Astrocyte (in vitro differentiated cells and primary cell): ENCODE results near the gene CCDC51. TPM values are rescaled to one million over a fixed set of nuclear protein-coding genes. Genes with fewer than 3 reads are reported as not detected.

ENCODE experiments used
- DNase-seq: peaks from one replicate; pipeline ENCODE4 v3.0.0-alpha.2; 2010; ENCODE audit warnings: low read depth
- FAIRE-seq: peaks from 2 replicates; lab custom pipeline; 2011; peaks lifted over from hg19 to GRCh38; lab: Jason Lieb, UNC
- H2AFZ ChIP-seq: 2 replicates; pipeline ENCODE4 v1.6.0; 2012; ENCODE audit warnings: low read depth, low read length, inconsistent platforms
- H3K27ac ChIP-seq: 2 replicates; pipeline ENCODE4 v1.5.1; 2011; ENCODE audit warnings: low read depth, low read length, inconsistent platforms
- H3K27me3 ChIP-seq: 2 replicates; pipeline ENCODE4 v1.6.0; 2011; ENCODE audit warnings: low read length, inconsistent platforms; ENCODE audit not compliant: insufficient read depth
- H3K36me3 ChIP-seq: 2 replicates; pipeline ENCODE4 v1.5.1; 2011; ENCODE audit warnings: low read length, inconsistent platforms; ENCODE audit not compliant: insufficient read depth
- H3K4me1 ChIP-seq: 2 replicates; pipeline ENCODE4 v1.5.1; 2011; ENCODE audit warnings: low read length, inconsistent platforms; ENCODE audit not compliant: insufficient read depth
- H3K4me2 ChIP-seq: 2 replicates; pipeline ENCODE4 v1.6.0; 2012; ENCODE audit warnings: low read length, inconsistent platforms
- H3K4me3 ChIP-seq: 2 replicates; pipeline ENCODE4 v1.5.1; 2011; ENCODE audit warnings: low read depth, mild to moderate bottlenecking, low read length, inconsistent platforms; ENCODE audit not compliant: insufficient read depth
- H3K79me2 ChIP-seq: 2 replicates; pipeline ENCODE4 v1.6.0; 2012; ENCODE audit warnings: mild to moderate bottlenecking, low read length, inconsistent platforms; ENCODE audit not compliant: insufficient read depth
- H3K9ac ChIP-seq: 2 replicates; pipeline ENCODE4 v1.6.0; 2012; ENCODE audit warnings: mild to moderate bottlenecking, low read length, inconsistent platforms
- H3K9me3 ChIP-seq: 2 replicates; pipeline ENCODE4 v1.5.1; 2012; ENCODE audit warnings: low read depth, mild to moderate bottlenecking, low read length, inconsistent platforms; ENCODE audit not compliant: insufficient read depth
- H4K20me1 ChIP-seq: 2 replicates; pipeline ENCODE4 v1.6.0; 2012; ENCODE audit warnings: low read length, inconsistent platforms; ENCODE audit not compliant: insufficient read depth
- H3K27ac Mint-ChIP-seq: one replicate; pipeline ENCODE4 v1.8.0; 2021; ENCODE audit warnings: mild to moderate bottlenecking, mixed read lengths; ENCODE audit not compliant: unreplicated experiment
- H3K27me3 Mint-ChIP-seq: one replicate; pipeline ENCODE4 v1.8.0; 2021; ENCODE audit warnings: low read depth, mixed read lengths; ENCODE audit not compliant: unreplicated experiment
- H3K36me3 Mint-ChIP-seq: one replicate; pipeline ENCODE4 v1.8.0; 2021; ENCODE audit warnings: low read depth, mixed read lengths; ENCODE audit not compliant: unreplicated experiment
- H3K4me1 Mint-ChIP-seq: one replicate; pipeline ENCODE4 v1.8.0; 2021; ENCODE audit warnings: low read depth, mixed read lengths; ENCODE audit not compliant: unreplicated experiment
- H3K4me3 Mint-ChIP-seq: one replicate; pipeline ENCODE4 v1.8.0; 2021; ENCODE audit warnings: mild to moderate bottlenecking, moderate library complexity, mixed read lengths; ENCODE audit not compliant: unreplicated experiment
- H3K9me3 Mint-ChIP-seq: one replicate; pipeline ENCODE4 v1.8.0; 2021; ENCODE audit warnings: mild to moderate bottlenecking, mixed read lengths; ENCODE audit not compliant: unreplicated experiment
- EZH2 ChIP-seq: IDR thresholded peaks from 2 replicates; pipeline ENCODE4 v1.6.1; 2012; ENCODE audit warnings: mild to moderate bottlenecking, low read length, inconsistent platforms; ENCODE audit not compliant: insufficient read depth
- total RNA-seq: library from RNA; stranded (reverse); gene quantifications from 2 replicates; pipeline ENCODE4 v1.2.1, GENCODE V29; 2021
- TF ChIP-seq, protein P1 (sequence below): IDR thresholded peaks from 2 replicates; pipeline ENCODE4 v1.5.1; 2011; ENCODE audit warnings: low read depth, mild to moderate bottlenecking, inconsistent platforms, low read length, moderate library complexity; ENCODE audit not compliant: insufficient read depth

The CCDC51 gene
- total RNA-seq, 1 donor from 2014 or later: 16.5 TPM

DNA sequence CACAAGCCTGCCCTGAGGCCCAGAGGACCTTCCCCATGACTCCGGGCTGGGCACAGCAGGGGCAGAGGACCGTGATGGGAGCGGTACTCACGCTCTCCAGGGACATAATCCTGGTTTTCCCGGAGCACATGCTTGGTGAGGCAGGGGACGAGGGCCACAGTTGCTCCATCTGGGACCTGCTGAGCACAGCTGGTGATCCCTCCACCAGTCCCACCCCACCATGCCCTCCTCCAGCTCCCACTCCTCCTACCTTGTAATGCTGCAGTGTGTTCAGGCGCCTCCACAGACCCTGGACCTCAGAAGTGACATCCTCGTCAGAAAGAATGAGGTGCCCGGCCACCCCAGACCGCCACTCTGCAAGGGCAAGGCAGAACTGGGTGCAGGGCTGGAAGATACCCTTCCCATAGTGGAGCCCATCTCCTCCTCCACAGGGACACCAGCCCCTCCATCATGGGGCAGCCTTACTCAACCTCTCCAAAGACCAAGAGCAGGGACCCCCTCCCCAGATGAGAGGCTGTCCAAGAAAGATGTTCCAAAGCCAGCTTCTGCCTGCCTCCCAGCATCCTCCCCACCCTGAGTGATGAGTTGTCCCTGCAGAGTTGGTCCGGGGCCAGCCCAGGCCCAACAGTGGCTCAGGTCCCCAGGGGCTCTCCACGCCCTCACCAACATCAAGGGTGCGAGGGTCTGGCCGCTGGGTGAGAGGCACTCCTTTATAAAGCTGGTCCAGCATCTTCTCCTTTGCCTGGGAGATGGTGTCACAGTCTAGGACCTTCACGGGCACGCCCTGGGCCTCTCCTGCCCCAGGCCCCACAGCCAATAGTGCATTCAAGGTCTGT, 29.5 kb downstream of the CCDC51 start:
- Histone ChIP-seq H3K9ac (no peak overlapping the region), H3K4me2 (no peak overlapping the region), H3K27me3 (no peaks in the 10 kb centered on the region), H3K4me1 (no peaks in the 10 kb centered on the region), H3K4me3 (no peak overlapping the region), H3K9me3 (no peaks in the 10 kb centered on the region), H3K36me3 (peaks cover 4% of the 10 kb centered on the region), H3K79me2 (no peaks in the 10 kb centered on the region), H4K20me1 (peaks cover 14% of the 10 kb centered on the region), H3K27ac (no peak overlapping the region), H2AFZ (no peak overlapping the region)
- no peaks in the 10 kb centered on the region for H3K27me3 Mint-ChIP-seq
- H3K36me3 Mint-ChIP-seq: peaks cover 33% of the 10 kb centered on the region
- TF ChIP-seq EZH2: no peak
- TF ChIP-seq, protein P1, sequence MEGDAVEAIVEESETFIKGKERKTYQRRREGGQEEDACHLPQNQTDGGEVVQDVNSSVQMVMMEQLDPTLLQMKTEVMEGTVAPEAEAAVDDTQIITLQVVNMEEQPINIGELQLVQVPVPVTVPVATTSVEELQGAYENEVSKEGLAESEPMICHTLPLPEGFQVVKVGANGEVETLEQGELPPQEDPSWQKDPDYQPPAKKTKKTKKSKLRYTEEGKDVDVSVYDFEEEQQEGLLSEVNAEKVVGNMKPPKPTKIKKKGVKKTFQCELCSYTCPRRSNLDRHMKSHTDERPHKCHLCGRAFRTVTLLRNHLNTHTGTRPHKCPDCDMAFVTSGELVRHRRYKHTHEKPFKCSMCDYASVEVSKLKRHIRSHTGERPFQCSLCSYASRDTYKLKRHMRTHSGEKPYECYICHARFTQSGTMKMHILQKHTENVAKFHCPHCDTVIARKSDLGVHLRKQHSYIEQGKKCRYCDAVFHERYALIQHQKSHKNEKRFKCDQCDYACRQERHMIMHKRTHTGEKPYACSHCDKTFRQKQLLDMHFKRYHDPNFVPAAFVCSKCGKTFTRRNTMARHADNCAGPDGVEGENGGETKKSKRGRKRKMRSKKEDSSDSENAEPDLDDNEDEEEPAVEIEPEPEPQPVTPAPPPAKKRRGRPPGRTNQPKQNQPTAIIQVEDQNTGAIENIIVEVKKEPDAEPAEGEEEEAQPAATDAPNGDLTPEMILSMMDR: no peak
- FAIRE-seq: no peak
- no peaks in the 10 kb centered on the region for H3K4me1 Mint-ChIP-seq
- no peaks in the 10 kb centered on the region for H3K9me3 Mint-ChIP-seq
- no peak overlapping the region for H3K4me3 Mint-ChIP-seq
- no peak overlapping the region for H3K27ac Mint-ChIP-seq
- no peak for DNase-seq

DNA sequence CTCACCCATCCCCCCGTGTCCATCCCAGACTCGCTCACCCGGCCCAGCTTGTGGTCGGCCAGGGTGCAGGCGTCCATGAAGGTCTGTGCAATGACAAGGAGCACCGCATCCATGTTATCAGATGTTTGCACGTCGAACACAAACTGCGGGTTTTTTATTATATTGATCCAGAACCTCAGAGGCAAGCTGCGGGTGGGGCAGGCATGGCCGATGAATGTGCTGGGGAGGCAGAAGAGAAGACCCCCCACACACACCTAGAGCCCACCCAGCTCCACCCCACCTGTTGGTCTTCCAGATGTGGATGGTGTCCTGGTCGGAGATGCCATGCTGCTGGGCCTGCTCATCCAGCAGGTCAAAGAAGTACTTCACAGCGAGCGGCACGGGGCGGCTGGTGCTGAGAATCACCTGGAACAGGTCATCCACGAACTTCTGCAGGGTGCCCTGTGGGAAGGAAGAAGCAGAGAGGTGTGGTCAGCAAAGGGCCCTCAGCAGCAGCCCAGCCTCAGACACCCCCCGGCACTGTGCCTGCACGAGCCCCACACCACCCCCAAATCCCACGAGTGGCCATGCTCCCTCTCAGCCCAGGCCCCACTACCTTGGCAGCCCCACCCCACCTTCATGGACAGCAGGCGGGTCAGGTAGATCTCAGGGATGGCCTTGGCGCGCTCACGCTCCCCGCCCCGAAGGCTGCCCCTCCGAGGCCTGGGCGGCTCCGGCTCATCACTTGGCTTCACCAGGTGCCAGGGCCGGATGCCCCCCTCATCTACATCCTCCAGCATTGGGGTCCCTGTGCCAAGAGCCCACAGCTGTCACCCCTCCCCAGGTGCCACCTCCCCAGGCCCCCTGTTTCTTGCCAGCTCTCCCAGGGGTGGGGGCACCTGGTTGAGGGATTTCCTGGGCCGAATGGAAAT, 30.4 kb downstream of the CCDC51 start:
- H4K20me1 ChIP-seq: peaks cover 14% of the 10 kb centered on the region
- Mint-ChIP-seq H3K36me3 (peaks cover 38% of the 10 kb centered on the region), H3K4me3 (no peak overlapping the region), H3K9me3 (no peaks in the 10 kb centered on the region), H3K4me1 (no peaks in the 10 kb centered on the region), H3K27me3 (no peaks in the 10 kb centered on the region), H3K27ac (no peak overlapping the region)
- no peaks in the 10 kb centered on the region for H3K79me2 ChIP-seq
- no peak overlapping the region for H3K27ac ChIP-seq
- no peaks in the 10 kb centered on the region for H3K4me1 ChIP-seq
- H3K4me2 ChIP-seq: no peak overlapping the region
- H3K36me3 ChIP-seq: peaks cover 4% of the 10 kb centered on the region
- no peak overlapping the region for H3K9ac ChIP-seq
- no peak for DNase-seq
- TF ChIP-seq, protein P1: no peak
- no peak for TF ChIP-seq EZH2
- H2AFZ ChIP-seq: no peak overlapping the region
- H3K27me3 ChIP-seq: no peaks in the 10 kb centered on the region
- FAIRE-seq: no peak
- no peaks in the 10 kb centered on the region for H3K9me3 ChIP-seq
- H3K4me3 ChIP-seq: no peak overlapping the region
